Upper lobe of left lung (tissue), 6 donors: Measurements from ENCODE around the gene TULP1. TPM values are rescaled to one million over a fixed set of nuclear protein-coding genes. Genes with fewer than 3 reads are reported as not detected.

Experiments used
- ATAC-seq, 2 donors: fragments of 200-7000 bp; cut with Tn5 transposase; one replicate each; pipeline ENCODE4 v1.9.1; 2022; ENCODE audit warnings: mild to moderate bottlenecking in 2 of 2, moderate library complexity in 2 of 2; ENCODE audit not compliant: low FRiP score in 2 of 2
- DNase-seq, 2 donors: peaks; one replicate each; pipeline ENCODE4 v3.0.0-alpha.2; 2019 to 2020
- H3K27ac ChIP-seq, 4 donors: fragments of 200-600 bp; sonication (generic); one replicate each; pipeline ENCODE4 v1.5.1; 2016 to 2019
- H3K27me3 ChIP-seq, 4 donors: fragments of 200-600 bp; sonication (generic); one replicate each; pipeline ENCODE4 v1.5.1; 2017 to 2019
- H3K36me3 ChIP-seq, 4 donors: fragments of 200-600 bp; sonication (generic); one replicate each; pipeline ENCODE4 v1.5.1; 2016 to 2019
- H3K4me1 ChIP-seq, 4 donors: fragments of 200-600 bp; sonication (generic); one replicate each; pipeline ENCODE4 v1.5.1; 2018 to 2019
- H3K4me3 ChIP-seq, 4 donors: fragments of 200-600 bp; sonication (generic); one replicate each; pipeline ENCODE4 v1.5.1; 2017 to 2019; ENCODE audit warnings: mild to moderate bottlenecking in 2 of 4, moderate library complexity in 1 of 4
- H3K9me3 ChIP-seq, 4 donors: fragments of 200-600 bp; sonication (generic); one replicate each; pipeline ENCODE4 v1.5.1; 2018 to 2019
- CTCF ChIP-seq, 6 experiments: fragments of 450-650 bp in 4 of 6; fragments of 200-600 bp in 2 of 6; sonication (generic) in 2 of 6; IDR thresholded peaks; one replicate each; pipeline ENCODE4 v1.5.1; 2016 to 2019; ENCODE audit warnings: antibody characterized with exemption in 6 of 6
- EP300 ChIP-seq, 4 donors: sonication (generic); formaldehyde crosslinking; IDR thresholded peaks; one replicate each; pipeline ENCODE4 v1.5.1; 2017; ENCODE audit warnings: antibody characterized with exemption in 4 of 4, control low read depth in 2 of 4
- POLR2A ChIP-seq, 4 donors: fragments of 450-650 bp; IDR thresholded peaks; one replicate each; pipeline ENCODE4 v1.5.1; 2016 to 2017; ENCODE audit warnings: antibody characterized with exemption in 4 of 4, mild to moderate bottlenecking in 2 of 4
- POLR2AphosphoS5 ChIP-seq, 2 donors: sonication (generic); formaldehyde crosslinking; IDR thresholded peaks; one replicate each; pipeline ENCODE4 v1.5.1; 2017; ENCODE audit warnings: antibody characterized with exemption in 2 of 2
- WGBS, 2 donors: methylation state at CpG; one replicate each; pipeline ENCODE4 v1.1.5; 2017 to 2018; 5-methylcytosine and 5-hydroxymethylcytosine counted together
- total RNA-seq, 6 donors: library from RNA; depleted of rRNA in 4 of 6; stranded (reverse); fragments of >200 nt in 4 of 6; gene quantifications; one replicate each; pipeline versions ENCODE4 v1.1.0 to v1.2.1, GENCODE V29; 2016 to 2021
- donor health status: DM: no; HTN: no; CAD: no; lungs with moderate emphysema.
- donor health status: DM: no; HTN: yes; CAD: no; lungs with severe emphysema.

TULP1 gene
- total RNA-seq, 6 donors from 2014 or later = not detected

- DNase-seq = peak in 1 of 2 donors; percentile 75
- H3K9me3 ChIP-seq = no peaks in the 10 kb centered on the region
- H3K4me3 ChIP-seq = peak overlapping the region in 1 of 4 donors; percentile 3
- TF ChIP-seq POLR2AphosphoS5 (IDR thresholded peaks at IDR 0.05) (no peak), POLR2A (IDR thresholded peaks at IDR 0.05) (no peak), EP300 (IDR thresholded peaks at IDR 0.05) (no peak), CTCF (IDR thresholded peaks at IDR 0.05) (no peak)
- H3K36me3 ChIP-seq = no peaks in the 10 kb centered on the region
- ATAC-seq = no peak
- 21 to 33% methylated on average over 9 to 28 of the region's 32 CpGs for WGBS, 2 donors
- H3K27me3 ChIP-seq = peaks cover 0 to 17% (median 9%) of the 10 kb centered on the region in 4 donors
- H3K4me1 ChIP-seq = peaks cover 0 to 12% (median 8%) of the 10 kb centered on the region in 4 donors
- no peak overlapping the region for H3K27ac ChIP-seq
Measured at GRCh38 chr6:35511562-35511941, 1.1 kb downstream of the TULP1 start.

GRCh38 chr6:35510916-35511561 lies 1.7 kb downstream of the TULP1 start:
- H3K36me3 ChIP-seq = no peaks in the 10 kb centered on the region
- peaks cover 0 to 12% (median 8%) of the 10 kb centered on the region in 4 donors for H3K4me1 ChIP-seq
- H3K27ac ChIP-seq = no peak overlapping the region
- H3K9me3 ChIP-seq = no peaks in the 10 kb centered on the region
- 54 to 68% methylated on average over 7 of the region's 7 CpGs for WGBS, 2 donors
- H3K4me3 ChIP-seq = no peak overlapping the region
- ATAC-seq = no peak
- no peak for TF ChIP-seq CTCF (IDR thresholded peaks at IDR 0.05)
- TF ChIP-seq POLR2AphosphoS5 (IDR thresholded peaks at IDR 0.05) = no peak
- TF ChIP-seq POLR2A (IDR thresholded peaks at IDR 0.05) = no peak
- peaks cover 0 to 17% (median 9%) of the 10 kb centered on the region in 4 donors for H3K27me3 ChIP-seq
- DNase-seq = no peak

GRCh38 chr6:35508542-35508941 lies 4.2 kb downstream of the TULP1 start:
- H3K27ac ChIP-seq = no peak overlapping the region
- H3K9me3 ChIP-seq = no peaks in the 10 kb centered on the region
- DNase-seq (no peak), ATAC-seq (no peak)
- no peaks in the 10 kb centered on the region for H3K36me3 ChIP-seq
- 55 to 72% methylated on average over 5 of the region's 5 CpGs for WGBS, 2 donors
- H3K27me3 ChIP-seq = peaks cover 0 to 17% (median 9%) of the 10 kb centered on the region in 4 donors
- H3K4me3 ChIP-seq = no peak overlapping the region
- no peak for TF ChIP-seq CTCF (IDR thresholded peaks at IDR 0.05)
- TF ChIP-seq POLR2AphosphoS5 (IDR thresholded peaks at IDR 0.05) = no peak
- no peak for TF ChIP-seq POLR2A (IDR thresholded peaks at IDR 0.05)
- TF ChIP-seq EP300 (IDR thresholded peaks at IDR 0.05) = no peak
- peaks cover 0 to 12% (median 8%) of the 10 kb centered on the region in 4 donors for H3K4me1 ChIP-seq

- Histone ChIP-seq H3K4me1 (peaks cover 0 to 12% (median 8%) of the 10 kb centered on the region in 4 donors), H3K9me3 (no peaks in the 10 kb centered on the region), H3K4me3 (no peak overlapping the region), H3K36me3 (no peaks in the 10 kb centered on the region), H3K27ac (no peak overlapping the region), H3K27me3 (peaks cover 0 to 17% (median 9%) of the 10 kb centered on the region in 4 donors)
- WGBS, 2 donors = 63 to 84% methylated on average over 2 of the region's 2 CpGs
- DNase-seq = no peak
- no peak for TF ChIP-seq POLR2AphosphoS5 (IDR thresholded peaks at IDR 0.05)
- TF ChIP-seq CTCF (IDR thresholded peaks at IDR 0.05) = no peak
- no peak for TF ChIP-seq EP300 (IDR thresholded peaks at IDR 0.05)
- no peak for TF ChIP-seq POLR2A (IDR thresholded peaks at IDR 0.05)
- no peak for ATAC-seq
Measured at GRCh38 chr6:35508027-35508426, 4.7 kb downstream of the TULP1 start.

GRCh38 chr6:35507221-35507620 lies 5.5 kb downstream of the TULP1 start:
- DNase-seq (no peak), ATAC-seq (no peak)
- peaks cover 0 to 15% (median 8%) of the 10 kb centered on the region in 4 donors for H3K27me3 ChIP-seq
- H3K4me3 ChIP-seq = no peak overlapping the region
- H3K4me1 ChIP-seq = peaks cover 0 to 12% (median 8%) of the 10 kb centered on the region in 4 donors
- no peaks in the 10 kb centered on the region for H3K9me3 ChIP-seq
- no peak for TF ChIP-seq CTCF (IDR thresholded peaks at IDR 0.05)
- H3K36me3 ChIP-seq = no peaks in the 10 kb centered on the region
- 88 to 100% methylated on average over 2 of the region's 2 CpGs for WGBS, 2 donors
- H3K27ac ChIP-seq = no peak overlapping the region
